ENCODE measurements around the gene RPS6KA1.

DNA sequence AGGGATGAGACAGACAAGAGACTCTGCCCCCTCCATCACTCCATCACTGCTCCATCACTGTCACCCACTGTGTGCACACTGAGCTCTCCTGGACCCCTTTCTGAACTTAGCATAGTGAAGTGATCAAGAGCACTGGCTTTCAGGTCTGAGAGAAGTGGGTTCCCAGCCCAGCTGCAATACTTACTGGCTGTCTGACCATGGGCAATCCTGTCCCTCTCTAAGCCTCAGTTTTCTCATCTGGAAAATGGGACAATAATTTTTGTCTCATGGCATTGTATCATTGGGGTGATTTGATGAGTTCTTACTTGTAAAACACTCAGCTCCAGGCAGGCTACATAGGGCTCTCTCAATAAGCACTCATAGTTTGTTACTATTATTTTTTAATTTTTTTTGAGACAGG is 7.5 kb upstream of the RPS6KA1 start:
- no peak for TF ChIP-seq ZNF780A (CRISPR knock-in tag; IDR thresholded peaks at IDR 0.05)
- TF ChIP-seq CC2D1A (IDR thresholded peaks at IDR 0.05), result no peak
- TF ChIP-seq KLF1 (tag; IDR thresholded peaks at IDR 0.05), result no peak
- TF ChIP-seq MAFK (IDR thresholded peaks at IDR 0.05; ENCODE audit: low read length), result no peak
- no peak for TF ChIP-seq KLF16 (IDR thresholded peaks at IDR 0.05)
- no peak for TF ChIP-seq MYC (IDR thresholded peaks at IDR 0.05; ENCODE audit: low read depth, low read length)
- no peak for TF ChIP-seq MYC (CRISPR knock-in tag; IDR thresholded peaks at IDR 0.05; ENCODE audit: borderline replicate concordance, low read depth)
- no peak for TF ChIP-seq FOXK2 (conservative IDR thresholded peaks at IDR 0.05 in 1 of 2, IDR thresholded peaks at IDR 0.05 in 1 of 2; ENCODE audit: low read depth in 2 of 2)
- no peak for TF ChIP-seq GABPA (tag; conservative IDR thresholded peaks at IDR 0.05; ENCODE audit: low read depth)
- no peak for TF ChIP-seq ZFX (CRISPR knock-in tag; IDR thresholded peaks at IDR 0.05)
- TF ChIP-seq, protein P1, sequence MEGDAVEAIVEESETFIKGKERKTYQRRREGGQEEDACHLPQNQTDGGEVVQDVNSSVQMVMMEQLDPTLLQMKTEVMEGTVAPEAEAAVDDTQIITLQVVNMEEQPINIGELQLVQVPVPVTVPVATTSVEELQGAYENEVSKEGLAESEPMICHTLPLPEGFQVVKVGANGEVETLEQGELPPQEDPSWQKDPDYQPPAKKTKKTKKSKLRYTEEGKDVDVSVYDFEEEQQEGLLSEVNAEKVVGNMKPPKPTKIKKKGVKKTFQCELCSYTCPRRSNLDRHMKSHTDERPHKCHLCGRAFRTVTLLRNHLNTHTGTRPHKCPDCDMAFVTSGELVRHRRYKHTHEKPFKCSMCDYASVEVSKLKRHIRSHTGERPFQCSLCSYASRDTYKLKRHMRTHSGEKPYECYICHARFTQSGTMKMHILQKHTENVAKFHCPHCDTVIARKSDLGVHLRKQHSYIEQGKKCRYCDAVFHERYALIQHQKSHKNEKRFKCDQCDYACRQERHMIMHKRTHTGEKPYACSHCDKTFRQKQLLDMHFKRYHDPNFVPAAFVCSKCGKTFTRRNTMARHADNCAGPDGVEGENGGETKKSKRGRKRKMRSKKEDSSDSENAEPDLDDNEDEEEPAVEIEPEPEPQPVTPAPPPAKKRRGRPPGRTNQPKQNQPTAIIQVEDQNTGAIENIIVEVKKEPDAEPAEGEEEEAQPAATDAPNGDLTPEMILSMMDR (IDR thresholded peaks at IDR 0.05 in 2 of 3, conservative IDR thresholded peaks at IDR 0.05 in 1 of 3; ENCODE audit: insufficient read depth in 2 of 3, low read depth in 1 of 3, low read length in 3 of 3), result no peak
- no peak for TF ChIP-seq CHD2 (IDR thresholded peaks at IDR 0.05; ENCODE audit: low read depth, low read length)
- TF ChIP-seq, protein P2, sequence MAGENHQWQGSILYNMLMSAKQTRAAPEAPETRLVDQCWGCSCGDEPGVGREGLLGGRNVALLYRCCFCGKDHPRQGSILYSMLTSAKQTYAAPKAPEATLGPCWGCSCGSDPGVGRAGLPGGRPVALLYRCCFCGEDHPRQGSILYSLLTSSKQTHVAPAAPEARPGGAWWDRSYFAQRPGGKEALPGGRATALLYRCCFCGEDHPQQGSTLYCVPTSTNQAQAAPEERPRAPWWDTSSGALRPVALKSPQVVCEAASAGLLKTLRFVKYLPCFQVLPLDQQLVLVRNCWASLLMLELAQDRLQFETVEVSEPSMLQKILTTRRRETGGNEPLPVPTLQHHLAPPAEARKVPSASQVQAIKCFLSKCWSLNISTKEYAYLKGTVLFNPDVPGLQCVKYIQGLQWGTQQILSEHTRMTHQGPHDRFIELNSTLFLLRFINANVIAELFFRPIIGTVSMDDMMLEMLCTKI (IDR thresholded peaks at IDR 0.05; ENCODE audit: partially characterized antibody), result no peak
